SH-SY5Y (cell line): ENCODE data around the gene ZNF644.

ENCODE experiments used
- GATA2 ChIP-seq: IDR thresholded peaks from 2 replicates; pipeline ENCODE4 v1.6.1; 2011; ENCODE audit warnings: mild to moderate bottlenecking, low read depth, low read length
- GATA3 ChIP-seq: IDR thresholded peaks from 2 replicates; pipeline ENCODE4 v1.6.1; 2011; ENCODE audit warnings: low read depth, mild to moderate bottlenecking, low read length, moderate library complexity

ZNF644 gene

GRCh38 chr1:90969241-90969640 lies 52.6 kb downstream of the ZNF644 start:
- no peak for TF ChIP-seq GATA3
- TF ChIP-seq GATA2: no peak

- TF ChIP-seq GATA3 (no peak), GATA2 (no peak)
These were observed 57.3 kb downstream of the ZNF644 start for GRCh38 chr1:90964444-90965035.

GRCh38 chr1:90963651-90964050 lies 58.2 kb downstream of the ZNF644 start:
- TF ChIP-seq GATA3 (no peak), GATA2 (no peak)

GRCh38 chr1:90963236-90963635 lies 58.6 kb downstream of the ZNF644 start:
- TF ChIP-seq GATA3 (no peak), GATA2 (no peak)

- TF ChIP-seq GATA2: no peak
- TF ChIP-seq GATA3: no peak
These were observed 62.3 kb downstream of the ZNF644 start for GRCh38 chr1:90959352-90960206.

- TF ChIP-seq GATA3: no peak
- no peak for TF ChIP-seq GATA2
These were observed 64.3 kb downstream of the ZNF644 start for GRCh38 chr1:90957497-90957896.

- TF ChIP-seq GATA2 (no peak), GATA3 (no peak)
These were observed 66.1 kb downstream of the ZNF644 start for GRCh38 chr1:90955769-90956168.

- TF ChIP-seq GATA3 (no peak), GATA2 (no peak)
These were observed 68.9 kb downstream of the ZNF644 start for GRCh38 chr1:90952906-90953305.

- TF ChIP-seq GATA3 (no peak), GATA2 (no peak)
These were observed 70.8 kb downstream of the ZNF644 start for GRCh38 chr1:90951009-90951408.

GRCh38 chr1:90948301-90948700 lies 73.5 kb downstream of the ZNF644 start:
- no peak for TF ChIP-seq GATA3
- TF ChIP-seq GATA2: no peak

- TF ChIP-seq GATA2 (no peak), GATA3 (no peak)
These were observed 75.2 kb downstream of the ZNF644 start for GRCh38 chr1:90946630-90947029.

GRCh38 chr1:90945287-90945686 lies 76.5 kb downstream of the ZNF644 start:
- TF ChIP-seq GATA3 (no peak), GATA2 (no peak)

- TF ChIP-seq GATA3: no peak
- TF ChIP-seq GATA2: no peak
These were observed 77.9 kb downstream of the ZNF644 start for GRCh38 chr1:90943966-90944365.

GRCh38 chr1:90940746-90941145 lies 81.1 kb downstream of the ZNF644 start:
- TF ChIP-seq GATA2: no peak
- TF ChIP-seq GATA3: no peak

GRCh38 chr1:90936731-90937130 lies 85.1 kb downstream of the ZNF644 start:
- TF ChIP-seq GATA3 (no peak), GATA2 (no peak)
